Articular chondrocyte of knee joint (primary cell): ENCODE results near the gene CECR2. TPM values are rescaled to one million over a fixed set of nuclear protein-coding genes. Genes with fewer than 3 reads are reported as not detected.

Experiments used
- small RNA-seq: library from RNA; depleted of rRNA; stranded (forward); fragments of <200 nt; gene quantifications from one replicate; pipeline ENCODE3, GENCODE V24; 2012
- total RNA-seq: library from RNA; depleted of rRNA; stranded (reverse); fragments of >200 nt; gene quantifications from 2 replicates; pipeline ENCODE4 v1.2.3, GENCODE V29; 2012

CECR2 gene
- under 0.01 TPM in 1 of 2 replicates, not detected in the other for total RNA-seq

GRCh38 chr22:17369439-17370025 is at the start of gene CECR2:
CECR2 (plus strand) TSS chr22:17369460; CDS start chr22:17369784, 324 bp downstream.

GRCh38 chr22:17562906-17563870 is 193.9 kb downstream of the CECR2 start, which contains the start of gene SLC25A18:
SLC25A18 (plus strand) TSS chr22:17563498; CDS start chr22:17579945, 16,447 bp downstream.

Small RNAs within 50 kb of the gene (small RNA-seq; reads per million reads assigned to genes)
- not detected for gene CECR9
- gene RN7SL843P, result not detected

Other genes with a start within 250 kb of the CECR2 start
- 0.11 and 0.13 TPM in 2 replicates for gene TMEM121B, start 248.1 kb upstream of the CECR2 start, total RNA-seq
- gene HDHD5, start 210.2 kb upstream of the CECR2 start, total RNA-seq, result 23.0 and 31.6 TPM in 2 replicates
- 17.0 and 17.1 TPM in 2 replicates for gene ADA2, start 150.0 kb upstream of the CECR2 start, total RNA-seq
- gene SLC25A18, start 194.0 kb downstream of the CECR2 start, total RNA-seq, result 0.11 TPM in 1 of 2 replicates, not detected in the other